Endometrial microvascular endothelial cells (primary cell): ENCODE results near the gene SRXN1. TPM values are rescaled to one million over a fixed set of nuclear protein-coding genes. Genes with fewer than 3 reads are reported as not detected.
"Not testable (repeated sequence)": the region's sequence is repeated elsewhere in the genome, so short reads cannot be mapped to it uniquely, and the experiment has no call there.

Source experiments
- in situ Hi-C: cut with HindIII; loops from 2 replicates; pipeline ENCODE4 v1.10.0; 2017; ENCODE audit warnings: low sequenced_read_pairs, low pct_unique_long_range_greater_than_20kb; ENCODE audit errors: inconsistent ontology term
- total RNA-seq: library from RNA; depleted of rRNA; stranded (reverse); fragments of >200 nt; gene quantifications from one replicate; pipeline ENCODE4 v1.2.3, GENCODE V29; 2015; ENCODE audit errors: inconsistent ontology term

The SRXN1 gene
- total RNA-seq, 1 donor from 2014 or later: 82.6 TPM

- in situ Hi-C loops: no loop called here
Measured at GRCh38 chr20:642398-643174, 10.4 kb downstream of the SRXN1 start.

- in situ Hi-C loops: not testable (repeated sequence)
Measured at GRCh38 chr20:642013-642397, 11.0 kb downstream of the SRXN1 start.

- in situ Hi-C loops: no loop called here
Measured at GRCh38 chr20:641516-641875, 11.5 kb downstream of the SRXN1 start.

GRCh38 chr20:640674-641515 lies 12.1 kb downstream of the SRXN1 start:
- in situ Hi-C loops: no loop called here

- in situ Hi-C loops: no loop called here
Measured at GRCh38 chr20:638579-638978, 14.4 kb downstream of the SRXN1 start.

GRCh38 chr20:637559-637958 lies 15.4 kb downstream of the SRXN1 start:
- in situ Hi-C loops: no loop called here

GRCh38 chr20:635893-636338 lies 17.1 kb downstream of the SRXN1 start:
- in situ Hi-C loops: no loop called here

- in situ Hi-C loops: no loop called here
Measured at GRCh38 chr20:635028-635892, 17.7 kb downstream of the SRXN1 start.

GRCh38 chr20:634148-634925 lies 18.7 kb downstream of the SRXN1 start:
- in situ Hi-C loops: no loop called here

GRCh38 chr20:631101-631500 lies 21.9 kb downstream of the SRXN1 start:
- in situ Hi-C loops: no loop called here

GRCh38 chr20:626579-626978 lies 26.4 kb downstream of the SRXN1 start:
- in situ Hi-C loops: no loop called here

- in situ Hi-C loops: no loop called here
Measured at GRCh38 chr20:625360-625932, 27.6 kb downstream of the SRXN1 start.

- in situ Hi-C loops: no loop called here
Measured at GRCh38 chr20:623704-624103, 29.3 kb downstream of the SRXN1 start.

GRCh38 chr20:623021-623420 lies 30.0 kb downstream of the SRXN1 start:
- in situ Hi-C loops: no loop called here

GRCh38 chr20:622161-622560 lies 30.8 kb downstream of the SRXN1 start:
- in situ Hi-C loops: no loop called here

GRCh38 chr20:621125-621756 lies 31.8 kb downstream of the SRXN1 start:
- in situ Hi-C loops: no loop called here

- in situ Hi-C loops: no loop called here
Measured at GRCh38 chr20:620246-620645, 32.8 kb downstream of the SRXN1 start.

- in situ Hi-C loops: no loop called here
Measured at GRCh38 chr20:618980-619379, 34.0 kb downstream of the SRXN1 start.
